CD1c-positive myeloid dendritic cell (primary cell): ENCODE results near the gene ZDHHC14.
"Not testable (repeated sequence)": the region's sequence is repeated elsewhere in the genome, so short reads cannot be mapped to it uniquely, and the experiment has no call there.

Experiments
- DNase-seq: peaks from one replicate; pipeline ENCODE4 v3.0.0-alpha.2; 2016; ENCODE audit errors: extremely low spot score

The ZDHHC14 gene

DNA sequence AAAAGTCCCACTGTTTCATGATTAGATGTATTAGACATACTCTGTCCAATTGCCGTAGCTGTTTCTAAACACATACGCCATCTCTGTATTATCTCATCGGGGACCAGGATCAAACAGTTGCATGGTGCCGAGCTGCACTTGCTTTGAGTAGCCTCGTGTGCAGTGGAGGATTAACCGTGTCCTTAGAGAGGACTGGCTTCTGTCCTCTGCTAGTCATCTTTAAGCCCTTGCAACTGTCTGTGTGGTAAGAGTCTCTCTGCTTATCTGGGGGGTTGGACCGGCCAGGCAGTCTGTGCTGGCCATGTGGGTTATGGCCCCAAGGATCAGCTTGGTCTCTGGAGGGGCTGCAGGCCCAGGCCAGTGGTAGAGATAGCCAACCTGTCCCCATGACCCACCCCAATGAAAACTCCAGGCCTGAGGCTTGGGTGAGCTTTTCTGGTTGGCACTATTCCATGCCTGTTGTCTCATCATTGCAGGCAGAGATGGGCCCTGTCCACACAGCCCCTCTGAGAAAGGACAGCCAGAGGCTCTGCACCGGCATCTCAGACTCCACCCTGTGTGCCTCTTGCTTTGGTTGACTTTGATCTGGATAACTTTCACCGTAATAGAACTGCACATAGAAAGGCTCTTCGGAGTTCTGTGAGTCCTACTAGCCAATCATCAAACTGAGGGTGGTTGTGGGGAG is 304.7 kb downstream of the ZDHHC14 start:
- DNase-seq = no peak

DNA sequence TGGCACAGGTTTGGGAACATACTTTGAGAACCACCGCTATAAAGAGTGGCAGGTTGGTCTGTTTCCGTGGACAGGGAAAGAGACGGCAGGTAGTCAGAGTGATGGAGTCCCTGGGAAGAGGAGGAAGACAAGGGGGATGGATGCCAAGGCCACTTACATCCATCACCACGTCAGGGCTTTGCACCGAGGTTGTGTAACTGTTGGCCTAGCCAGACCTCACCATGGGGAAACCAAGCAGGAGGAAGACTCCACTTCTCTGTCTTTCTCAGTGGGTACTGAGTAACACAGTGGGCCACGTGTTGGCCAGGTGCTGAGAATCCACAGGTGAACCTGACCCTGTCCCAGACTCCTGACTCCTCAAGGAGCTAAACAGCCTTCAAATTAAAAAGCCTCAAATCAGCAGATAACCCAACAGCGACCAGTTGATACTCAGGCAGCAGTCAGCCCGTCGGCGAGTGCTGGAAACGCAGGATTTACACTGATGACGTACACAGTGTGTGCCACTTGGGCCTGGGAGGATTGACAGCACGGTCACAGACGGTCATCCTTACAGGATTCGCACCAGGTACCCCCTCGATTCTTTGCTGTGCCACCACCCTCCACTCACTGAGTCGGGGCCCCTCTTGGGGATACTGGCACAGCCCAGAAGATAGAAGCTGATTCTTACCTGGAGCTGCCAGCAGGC is 307.4 kb downstream of the ZDHHC14 start:
- DNase-seq = no peak

DNA sequence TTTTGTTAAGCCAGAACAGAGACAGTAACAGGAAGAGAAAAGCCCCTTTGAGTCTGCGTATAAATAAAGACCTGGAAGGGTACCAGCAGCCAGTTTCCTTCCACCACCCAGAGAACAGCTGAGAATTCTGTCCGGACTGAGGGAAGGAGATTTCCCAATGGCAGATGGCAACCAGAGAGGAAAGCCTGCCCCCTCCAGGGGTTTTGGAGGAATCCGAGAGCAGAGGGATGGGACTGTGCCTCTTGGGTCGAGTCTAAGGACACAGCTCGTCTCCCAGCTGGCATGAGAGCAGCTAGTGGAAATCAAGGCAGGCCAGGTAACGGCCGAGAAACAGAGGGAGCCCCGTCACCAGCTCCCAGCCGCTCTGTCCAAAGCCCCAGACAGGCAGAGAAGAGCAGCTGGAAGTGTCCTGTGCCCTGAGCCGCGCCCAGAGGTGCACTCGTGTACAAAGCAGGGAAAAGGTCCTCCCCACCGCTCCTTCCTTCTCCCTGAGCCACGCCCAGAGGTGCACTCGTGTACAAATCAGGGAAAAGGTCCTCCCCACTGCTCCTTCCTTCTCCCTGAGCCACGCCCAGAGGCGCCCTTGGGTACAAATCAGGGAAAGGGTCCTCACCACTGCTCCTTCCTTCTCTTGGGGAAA is 308.1 kb downstream of the ZDHHC14 start:
- no peak for DNase-seq

DNA sequence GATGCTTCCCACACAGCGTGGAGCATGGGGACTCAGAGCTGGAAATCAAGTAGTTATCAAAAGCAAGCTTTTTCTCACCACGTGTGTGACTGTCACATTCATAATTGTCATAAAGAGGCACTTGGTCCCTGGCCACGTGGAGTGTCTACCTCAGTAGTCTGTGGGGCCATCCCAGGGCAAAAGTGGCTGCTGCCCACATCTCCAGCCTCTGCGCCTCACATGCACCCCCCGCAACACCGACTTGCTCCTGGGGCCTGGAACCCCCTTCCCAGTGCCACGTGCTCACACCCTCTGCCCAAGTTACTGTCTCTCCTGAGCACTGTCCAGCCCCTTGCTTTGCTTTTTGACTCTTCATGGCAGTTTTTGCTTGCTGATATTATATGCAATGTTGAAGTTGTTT is 308.9 kb downstream of the ZDHHC14 start:
- no peak for DNase-seq

DNA sequence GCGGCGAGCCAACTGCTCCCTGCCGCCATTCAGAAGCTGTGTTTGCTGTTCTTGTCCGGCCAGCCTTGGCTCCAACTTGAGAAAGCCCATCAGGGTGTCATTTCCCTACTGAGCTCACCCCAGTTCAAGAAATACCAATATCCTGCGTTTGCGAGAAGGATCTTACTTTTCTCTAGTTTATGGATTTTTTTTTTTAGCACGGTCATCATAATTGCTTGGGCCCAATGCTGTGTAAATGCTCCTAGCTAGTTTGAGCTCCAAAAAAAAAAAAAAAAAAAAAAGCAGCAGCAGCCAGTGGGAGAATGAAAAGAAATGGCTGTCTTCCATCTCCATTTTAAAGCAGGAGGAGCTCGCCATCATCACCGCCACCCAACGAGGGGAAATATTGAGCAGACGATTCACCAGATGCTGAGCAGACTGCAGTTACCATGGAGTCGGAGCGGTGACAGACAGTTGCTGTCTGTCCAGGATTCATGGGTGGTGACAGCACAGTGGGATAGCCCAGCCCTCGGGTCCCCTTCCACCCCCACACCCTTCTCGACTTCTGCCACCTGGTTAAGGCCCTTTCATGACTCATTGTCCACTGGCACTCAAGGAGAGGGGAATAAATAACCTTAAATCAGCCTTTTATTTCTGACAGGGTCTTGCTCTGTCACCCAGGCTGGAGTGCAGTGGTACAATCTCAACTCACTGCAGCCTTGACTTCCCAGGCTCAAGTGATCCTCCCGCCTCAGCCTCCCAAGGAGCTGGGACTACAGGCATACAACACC is 309.6 kb downstream of the ZDHHC14 start:
- DNase-seq = no peak

DNA sequence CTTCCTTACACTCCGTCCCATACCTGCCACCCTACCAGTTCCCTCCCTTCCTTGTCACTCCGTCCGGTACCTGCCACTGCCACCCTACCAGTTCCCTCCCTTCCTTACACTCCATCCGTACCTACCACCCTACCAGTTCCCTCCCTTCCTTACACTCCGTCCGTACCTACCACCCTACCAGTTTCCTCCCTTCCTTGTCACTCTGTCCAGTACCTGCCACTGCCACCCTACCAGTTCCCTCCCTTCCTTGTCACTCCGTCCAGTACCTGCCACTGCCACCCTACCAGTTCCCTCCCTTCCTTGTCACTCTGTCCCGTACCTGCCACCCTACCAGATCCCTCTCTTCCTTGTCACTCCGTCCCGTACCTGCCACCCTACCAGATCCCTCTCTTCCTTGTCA is 310.6 kb downstream of the ZDHHC14 start:
- not testable (repeated sequence) for DNase-seq

DNA sequence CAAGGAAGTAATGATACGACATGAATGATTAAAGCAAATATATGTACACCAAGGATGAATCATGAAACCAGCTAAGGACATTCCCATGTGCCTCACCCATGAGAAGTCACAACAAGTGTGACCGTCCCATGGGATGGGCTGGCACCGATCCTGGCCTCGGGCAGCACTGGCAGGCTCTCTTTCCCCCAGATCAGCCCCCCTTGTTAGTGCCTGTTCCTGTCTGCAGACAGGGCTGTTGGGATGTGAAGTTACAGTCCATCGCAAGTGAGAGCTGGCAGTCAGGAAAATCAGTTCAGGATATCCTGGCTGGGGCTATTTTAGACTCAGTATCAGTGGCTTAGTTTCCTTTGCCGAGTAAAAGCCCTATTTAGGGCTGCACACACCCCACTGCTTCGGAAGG is 312.9 kb downstream of the ZDHHC14 start:
- no peak for DNase-seq

DNA sequence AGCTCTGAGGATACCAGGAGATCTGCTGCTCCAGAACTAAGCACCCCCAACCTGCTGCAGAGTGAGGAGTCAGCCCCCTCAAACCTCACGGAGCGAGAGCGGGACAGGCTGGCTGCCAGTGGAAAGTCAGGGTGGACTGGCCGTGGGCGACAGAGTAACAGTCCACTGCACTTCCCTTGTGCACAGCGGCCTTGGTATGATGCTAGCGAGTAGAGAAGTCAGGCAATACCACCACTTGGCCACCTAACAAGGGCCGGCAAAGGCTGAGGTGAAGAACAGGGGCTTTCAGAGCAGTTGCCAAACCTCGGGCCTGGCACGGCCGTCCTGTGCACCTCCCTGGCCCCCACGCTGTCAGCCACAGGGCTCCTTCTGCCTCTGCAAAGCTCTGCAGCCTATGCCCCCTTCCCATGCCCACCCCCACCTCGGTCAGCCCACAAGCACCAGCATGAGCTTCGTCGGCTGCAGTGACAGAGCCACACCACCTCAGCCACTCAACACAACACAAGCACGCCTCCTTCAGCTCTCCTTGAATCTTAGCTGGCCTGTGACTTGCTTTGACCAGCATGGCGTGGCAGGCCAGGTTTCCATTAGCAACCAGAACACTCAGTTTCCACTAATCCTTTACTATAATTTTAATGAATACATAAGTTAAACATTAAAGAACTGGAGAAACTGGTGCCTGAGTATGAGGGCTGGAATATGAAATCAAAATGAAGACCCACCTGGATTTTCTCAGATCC is 314.5 kb downstream of the ZDHHC14 start:
- no peak for DNase-seq

DNA sequence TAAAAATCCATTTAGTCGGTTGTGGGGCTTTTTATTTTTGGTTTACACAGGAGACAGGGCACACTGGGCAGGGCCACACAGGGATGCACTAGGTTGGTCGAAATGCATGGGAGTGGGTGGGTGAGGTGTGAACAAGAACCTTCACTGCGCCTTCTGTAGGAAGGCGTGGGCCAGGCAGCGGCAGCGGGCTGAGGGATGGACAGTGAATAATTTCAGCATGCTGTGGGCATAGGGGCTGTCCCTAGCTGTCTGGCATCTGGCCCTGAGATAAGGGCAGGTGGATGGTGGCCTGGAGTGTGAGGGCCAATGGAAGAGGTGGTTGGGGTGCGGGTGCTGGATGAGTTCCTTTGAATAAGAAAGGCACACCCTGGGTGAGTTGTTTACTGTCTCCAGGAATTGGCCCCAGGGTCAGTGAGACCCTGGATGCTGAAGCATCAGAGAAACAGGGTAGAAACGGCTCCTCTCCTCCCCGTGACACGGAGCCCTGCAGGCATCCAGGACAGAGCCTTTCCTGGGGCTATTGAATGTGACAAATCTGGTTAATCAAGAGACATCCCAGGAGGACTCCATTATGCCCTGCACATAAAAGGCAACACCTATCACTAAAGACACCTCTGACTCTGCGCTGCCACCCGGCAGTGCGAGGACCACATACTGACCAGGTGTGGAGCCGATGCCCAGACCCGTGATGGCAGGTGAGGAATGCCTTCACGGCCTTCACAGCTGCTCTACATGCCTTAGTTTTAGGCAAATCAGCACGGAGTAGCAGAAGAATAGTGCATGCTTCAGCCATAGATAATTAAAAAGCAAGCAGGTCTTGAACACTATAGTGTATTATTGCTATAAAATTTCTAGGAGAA is 319.0 kb downstream of the ZDHHC14 start:
- no peak for DNase-seq

DNA sequence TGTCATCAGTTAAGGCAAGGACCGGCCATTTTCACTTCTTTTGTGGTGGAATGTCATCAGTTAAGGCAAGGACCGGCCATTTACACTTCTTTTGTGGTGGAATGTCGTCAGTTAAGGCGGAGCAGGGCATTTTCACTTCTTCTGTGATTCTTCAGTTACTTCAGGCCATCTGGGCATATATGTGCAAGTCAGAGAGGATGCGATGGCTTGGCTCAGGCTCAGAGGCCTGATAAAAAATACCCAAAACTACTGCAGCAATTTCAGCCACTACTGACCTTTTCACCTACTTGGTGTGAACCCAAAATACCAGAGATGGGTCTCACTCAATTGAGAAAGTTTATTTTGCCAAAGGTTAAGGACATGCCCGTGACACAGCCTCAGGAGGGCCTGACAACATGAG is 325.4 kb downstream of the ZDHHC14 start:
- DNase-seq = not testable (repeated sequence)

DNA sequence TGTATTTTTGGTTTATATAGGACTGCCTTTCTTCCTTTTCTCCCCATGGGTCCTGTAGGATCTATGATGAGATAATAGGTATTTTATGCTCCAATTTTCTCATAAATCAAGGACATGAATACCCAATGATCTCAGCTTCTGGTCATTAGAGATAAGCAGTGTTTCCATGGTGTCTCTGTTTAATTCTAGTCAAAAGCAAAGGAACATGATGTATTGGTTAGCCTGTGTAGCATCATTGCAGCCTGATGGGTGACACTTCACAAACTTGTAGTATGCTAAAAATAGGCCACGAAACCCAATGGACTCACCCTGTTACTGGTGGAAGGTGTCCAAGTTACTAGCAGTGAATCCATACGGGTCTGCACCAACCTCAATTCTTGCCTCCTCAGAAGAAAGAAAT is 325.9 kb downstream of the ZDHHC14 start:
- DNase-seq = no peak

DNA sequence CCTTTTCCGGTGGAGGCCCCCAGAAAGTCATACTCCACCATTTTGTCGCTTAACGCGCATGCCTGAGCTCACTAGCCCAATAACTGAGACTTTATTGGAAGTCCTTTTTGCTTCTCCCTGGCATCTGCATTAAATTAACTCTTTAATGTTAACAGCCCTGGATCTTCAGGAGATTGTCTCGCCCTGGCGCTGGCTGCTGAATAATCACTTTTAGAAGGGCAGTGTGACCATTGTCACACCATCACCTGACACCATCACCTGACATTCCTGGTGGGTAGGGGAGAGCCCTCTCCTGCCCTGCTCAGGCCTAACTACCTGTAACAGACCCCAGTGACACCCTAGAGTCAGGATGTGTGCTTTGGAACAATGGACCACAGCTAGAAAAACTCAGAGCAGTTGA is 326.6 kb downstream of the ZDHHC14 start:
- no peak for DNase-seq

DNA sequence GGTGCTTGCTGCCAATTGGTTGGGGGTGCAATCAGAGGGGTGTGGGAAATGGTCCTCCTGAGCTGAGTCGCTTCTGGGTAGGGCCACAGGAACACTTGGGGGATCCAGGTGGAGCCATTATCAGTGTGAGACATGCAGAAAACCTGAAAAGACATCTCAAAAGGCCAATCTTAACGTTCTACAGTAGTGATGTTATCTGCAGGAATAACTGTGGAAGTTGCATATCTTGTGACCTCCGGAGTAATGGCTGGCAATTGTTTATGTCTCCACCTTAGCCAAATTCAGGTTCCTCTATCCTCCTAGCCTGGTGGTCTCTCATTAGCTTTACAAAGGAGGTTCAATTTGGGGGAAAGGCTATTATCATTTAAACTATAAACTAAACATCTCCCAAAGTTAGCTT is 327.2 kb downstream of the ZDHHC14 start:
- no peak for DNase-seq

DNA sequence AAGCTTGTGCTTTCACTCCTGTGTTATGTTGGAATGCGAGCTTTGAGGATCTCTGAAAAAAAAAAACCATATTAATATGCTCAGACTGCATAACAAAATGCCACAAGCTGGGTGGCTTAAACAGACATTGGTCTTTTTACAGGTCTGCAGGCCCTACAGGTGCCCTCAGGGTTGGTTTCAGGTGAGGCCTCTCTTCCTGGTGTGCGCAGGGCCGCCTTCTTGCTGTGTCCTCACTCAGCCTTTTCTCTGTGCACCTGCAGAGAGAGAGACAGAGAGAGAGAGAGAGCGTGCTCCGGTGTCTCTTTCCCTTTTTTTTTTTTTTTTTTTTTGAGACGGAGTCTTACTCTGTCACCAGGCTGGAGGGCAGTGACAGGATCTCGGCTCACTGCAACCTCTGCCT is 327.9 kb downstream of the ZDHHC14 start:
- no peak for DNase-seq

DNA sequence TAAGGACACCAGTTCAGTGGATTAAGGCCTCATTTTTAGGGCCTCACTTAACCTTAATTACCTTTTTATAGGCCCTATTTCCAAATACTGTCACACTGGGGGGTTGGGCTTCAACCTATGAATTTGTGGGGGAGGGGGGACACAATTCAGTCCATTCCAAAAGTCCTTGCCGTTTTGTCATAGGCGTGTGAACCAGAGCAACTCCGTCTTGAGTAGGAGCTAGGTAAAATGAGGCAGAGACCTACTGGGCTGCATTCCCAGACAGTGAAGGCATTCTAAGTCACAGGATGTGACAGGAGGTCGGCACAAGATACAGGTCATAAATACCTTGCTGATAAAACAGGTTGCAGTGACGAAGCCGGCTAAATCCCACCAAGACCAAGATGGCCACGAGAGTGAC is 328.6 kb downstream of the ZDHHC14 start:
- no peak for DNase-seq

DNA sequence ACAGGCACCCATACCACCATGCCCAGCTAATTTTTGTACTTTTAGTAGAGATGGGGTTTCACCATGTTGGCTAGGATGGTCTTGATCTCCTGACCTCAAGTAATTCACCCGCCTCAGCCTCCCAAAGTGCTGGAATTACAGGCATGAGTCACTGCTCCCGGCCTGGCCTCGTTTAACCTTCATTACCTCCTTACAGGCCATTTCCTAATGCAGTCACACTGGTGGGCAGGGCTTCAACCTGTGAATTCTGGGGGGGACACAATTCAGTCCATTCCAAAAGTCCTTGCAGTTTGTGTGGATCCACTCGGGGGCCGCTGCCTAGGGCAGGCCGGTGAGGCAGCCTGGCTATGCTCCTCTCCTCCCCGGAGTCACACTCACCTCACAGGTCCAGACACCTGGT is 329.6 kb downstream of the ZDHHC14 start:
- DNase-seq = no peak

DNA sequence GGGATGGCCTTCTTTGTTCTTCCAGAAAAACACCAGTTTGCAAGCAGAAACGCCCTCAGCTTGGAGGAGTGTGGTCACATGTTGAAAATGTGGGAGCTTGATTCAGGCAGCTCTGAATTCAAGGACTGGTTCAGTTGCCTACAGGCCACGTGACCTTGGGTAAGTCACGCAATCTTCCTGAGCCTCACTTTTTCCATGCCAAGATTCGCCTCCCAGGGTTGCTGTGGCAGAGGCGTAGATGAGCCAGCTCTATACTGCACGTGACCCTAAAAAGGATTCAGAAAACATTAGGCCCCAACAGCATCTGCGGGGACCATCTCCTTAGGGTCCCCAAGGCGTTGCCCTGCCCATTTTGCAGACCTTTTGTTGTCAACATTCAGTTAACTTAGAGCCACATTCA is 330.1 kb downstream of the ZDHHC14 start:
- no peak for DNase-seq

DNA sequence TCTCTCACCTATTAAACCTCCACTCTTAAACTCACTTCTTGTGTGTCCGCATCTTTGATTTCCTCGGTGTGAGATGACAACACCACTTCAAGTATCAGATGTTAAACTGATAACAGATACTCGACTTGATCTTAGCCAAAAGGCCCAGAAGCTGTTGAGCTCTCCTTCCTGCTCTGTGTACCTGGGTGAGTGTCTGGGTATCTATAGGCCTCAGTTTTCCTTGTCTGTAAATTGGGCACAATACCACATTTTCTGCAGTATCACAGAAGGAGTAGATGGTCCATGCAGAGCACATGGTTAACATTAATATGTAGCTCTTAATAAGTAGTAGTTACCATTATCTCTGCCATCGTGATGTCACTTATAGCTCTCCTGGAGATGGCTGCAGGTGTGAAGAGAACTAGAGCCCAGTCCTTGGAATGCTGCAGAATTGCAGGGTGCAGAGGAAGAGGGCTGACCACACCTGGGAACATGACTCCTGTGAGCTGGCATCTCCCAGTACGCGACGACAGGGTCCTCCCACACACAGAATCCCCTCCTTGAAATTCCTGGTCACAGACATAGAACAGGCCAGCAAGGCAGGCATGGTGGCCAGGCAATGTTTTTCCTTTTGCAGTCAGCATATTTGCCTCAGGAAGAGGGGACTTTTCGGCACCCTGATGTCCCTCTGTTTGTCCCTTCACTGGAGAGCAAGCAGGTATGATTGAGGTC is 331.8 kb downstream of the ZDHHC14 start:
- no peak for DNase-seq

DNA sequence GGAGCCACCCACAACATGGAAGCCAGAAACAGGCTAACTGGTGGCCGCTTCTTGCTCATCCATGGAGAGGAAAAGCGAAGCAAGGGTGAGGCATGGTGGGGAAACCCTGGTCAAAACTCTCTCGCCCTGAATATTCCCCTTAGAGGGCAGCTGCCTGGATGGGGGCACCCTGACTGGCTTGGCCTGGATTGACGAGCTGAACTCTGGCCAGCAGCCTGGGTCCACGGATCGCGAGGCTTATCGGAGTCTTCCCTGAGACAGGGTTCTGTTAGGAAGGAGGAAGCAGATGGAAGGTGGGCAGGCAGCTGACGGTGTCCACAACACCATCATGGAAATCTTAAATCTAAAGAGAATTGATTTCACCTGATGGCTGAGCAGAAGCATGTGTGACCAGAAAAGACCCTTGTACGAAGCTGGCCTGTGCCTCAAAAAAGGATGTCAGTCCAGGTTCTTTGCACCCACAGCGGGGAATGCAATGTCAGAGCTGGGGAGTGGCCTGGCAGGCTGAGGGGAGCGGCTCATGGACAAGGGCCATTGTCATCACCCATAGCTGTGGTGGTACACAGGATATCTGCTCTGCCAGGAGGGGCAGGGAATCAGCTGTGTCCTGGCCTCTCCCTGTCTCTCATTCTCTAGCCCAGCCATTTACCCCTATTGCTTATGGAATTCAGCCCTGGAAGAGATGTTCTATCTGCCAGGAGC is 332.6 kb downstream of the ZDHHC14 start:
- no peak for DNase-seq

DNA sequence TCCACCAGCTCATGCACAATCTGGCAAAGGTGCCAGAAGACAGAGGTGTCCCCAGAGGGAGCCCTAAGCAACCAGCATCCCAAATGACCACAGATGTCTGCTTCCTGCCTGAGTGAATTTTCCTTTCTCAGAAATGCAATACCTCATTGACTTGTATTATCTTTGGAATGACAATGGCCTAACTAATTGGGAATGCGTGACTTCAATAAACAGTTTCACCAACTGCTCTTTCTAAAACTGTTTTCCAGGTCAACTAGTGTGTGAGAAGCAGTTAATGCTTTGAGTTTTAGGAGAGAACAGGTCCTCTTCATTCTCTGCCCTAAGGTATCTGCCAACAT is 333.1 kb downstream of the ZDHHC14 start:
- DNase-seq = no peak
